Anterior cingulate cortex (tissue), 58 donors: ENCODE measurements around the gene ALG8.
"Not testable (repeated sequence)": the region's sequence is repeated elsewhere in the genome, so short reads cannot be mapped to it uniquely, and the experiment has no call there.

ENCODE experiments used
- DNase-seq, 58 donors: peaks; one replicate each; lab custom pipeline; 2025; lab: John Stamatoyannopoulos, UW

ALG8 gene

DNA sequence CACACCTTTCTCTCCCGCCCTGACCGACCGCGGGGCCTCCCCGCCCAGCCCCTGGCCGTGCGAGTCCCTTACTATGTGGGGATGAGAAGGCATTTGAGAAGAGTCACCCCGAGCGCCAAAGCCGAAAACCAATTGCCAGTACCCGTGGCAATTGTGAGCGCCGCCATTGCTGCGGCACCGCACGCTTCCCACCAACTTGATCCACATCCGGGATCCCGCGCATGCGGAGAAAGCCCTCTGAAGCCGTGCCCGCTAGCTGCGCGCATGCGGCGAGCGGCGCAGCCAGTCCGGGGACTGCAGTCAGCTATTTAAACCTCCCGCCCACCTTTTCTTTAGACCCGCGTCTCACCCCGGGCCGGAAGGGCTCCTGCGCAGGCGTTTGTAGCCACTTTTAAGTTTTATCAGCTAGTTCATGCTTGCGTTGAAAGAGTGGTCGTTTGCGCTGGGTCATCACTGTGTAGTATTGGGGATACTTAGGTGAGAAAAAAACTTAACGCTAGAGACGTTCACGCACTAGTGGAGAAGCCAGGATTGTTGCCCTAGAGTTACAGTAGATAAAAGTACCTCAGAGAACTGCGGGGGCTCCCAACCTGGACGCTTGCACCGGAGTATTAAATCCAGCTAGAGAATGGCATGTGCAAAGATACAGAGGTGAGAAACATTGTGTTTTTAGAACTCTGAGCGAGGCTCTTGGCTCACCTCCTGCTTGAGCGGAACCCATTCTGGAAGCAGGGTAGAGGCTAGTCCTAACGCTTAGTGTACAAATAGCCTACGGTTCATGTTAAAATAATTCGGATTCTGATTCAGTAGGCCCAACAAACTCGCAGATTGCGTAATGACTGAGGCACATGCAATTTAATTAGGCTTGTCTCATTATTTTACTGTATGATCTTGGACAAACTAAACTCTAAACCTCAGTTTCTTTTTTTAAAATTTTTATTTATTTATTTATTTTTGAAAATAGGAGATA lies at the start of gene ALG8:
Gene ALG8, minus strand, starts transcription at position 205 of the 970 bp plus-strand sequence. Its CDS starts 38 bp downstream, at position 167.
- DNase-seq = peak; percentile 20 to 97 (median 89)

DNA sequence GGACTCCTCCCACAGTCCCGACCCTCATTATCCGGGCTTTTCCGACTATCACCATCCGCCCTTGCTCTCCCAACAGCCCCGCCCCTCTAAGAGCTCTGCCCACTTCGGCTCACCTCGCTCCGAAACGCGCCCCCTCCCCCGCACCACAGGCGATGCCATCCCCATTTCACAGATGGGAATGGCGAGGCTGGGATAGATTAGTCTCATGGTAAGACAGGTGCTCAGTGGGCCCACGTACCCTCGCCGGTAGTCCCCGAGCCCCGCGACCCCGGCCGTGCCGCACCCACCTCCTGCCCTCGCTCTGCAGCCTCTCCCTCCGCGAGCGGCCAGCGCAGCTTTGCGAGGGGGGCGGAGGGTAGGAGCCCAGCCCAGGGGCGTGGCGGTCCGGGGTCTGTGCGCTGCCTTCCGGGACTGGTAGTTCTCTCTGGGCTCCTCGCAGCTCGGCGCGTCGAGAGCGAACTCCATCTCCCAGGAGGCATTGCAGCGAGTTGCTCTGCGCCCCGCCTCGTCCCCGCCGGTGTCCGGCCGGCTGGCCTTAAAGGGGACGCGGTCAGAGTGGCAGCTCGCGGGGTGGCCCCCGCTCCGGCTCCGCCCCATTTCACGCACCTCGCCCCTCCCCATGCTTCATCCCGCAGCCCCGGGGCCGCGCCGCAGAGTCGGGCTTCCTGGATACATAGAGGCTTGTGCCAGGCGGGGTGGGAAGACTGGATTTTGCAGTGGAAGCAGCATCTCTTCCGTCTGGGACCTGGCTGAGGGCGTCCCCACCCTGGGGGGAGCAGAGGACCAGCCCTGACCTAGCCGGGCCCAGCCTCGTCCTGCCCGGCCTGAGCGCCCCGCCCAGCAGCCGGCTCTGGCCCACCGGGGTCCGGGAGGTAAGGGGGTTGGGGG lies 49.1 kb upstream of the ALG8 start, which contains the start of the genes KCTD21 and USP35:
Gene KCTD21, minus strand, starts transcription at position 341 of the 888 bp plus-strand sequence. CDS start 14,072 bp downstream, outside the sequence.
Gene USP35, plus strand, starts transcription at position 634 of the 888 bp plus-strand sequence. CDS start 7,327 bp downstream, outside the sequence.
- DNase-seq = peak; percentile 64 to 98 (median 94)

DNA sequence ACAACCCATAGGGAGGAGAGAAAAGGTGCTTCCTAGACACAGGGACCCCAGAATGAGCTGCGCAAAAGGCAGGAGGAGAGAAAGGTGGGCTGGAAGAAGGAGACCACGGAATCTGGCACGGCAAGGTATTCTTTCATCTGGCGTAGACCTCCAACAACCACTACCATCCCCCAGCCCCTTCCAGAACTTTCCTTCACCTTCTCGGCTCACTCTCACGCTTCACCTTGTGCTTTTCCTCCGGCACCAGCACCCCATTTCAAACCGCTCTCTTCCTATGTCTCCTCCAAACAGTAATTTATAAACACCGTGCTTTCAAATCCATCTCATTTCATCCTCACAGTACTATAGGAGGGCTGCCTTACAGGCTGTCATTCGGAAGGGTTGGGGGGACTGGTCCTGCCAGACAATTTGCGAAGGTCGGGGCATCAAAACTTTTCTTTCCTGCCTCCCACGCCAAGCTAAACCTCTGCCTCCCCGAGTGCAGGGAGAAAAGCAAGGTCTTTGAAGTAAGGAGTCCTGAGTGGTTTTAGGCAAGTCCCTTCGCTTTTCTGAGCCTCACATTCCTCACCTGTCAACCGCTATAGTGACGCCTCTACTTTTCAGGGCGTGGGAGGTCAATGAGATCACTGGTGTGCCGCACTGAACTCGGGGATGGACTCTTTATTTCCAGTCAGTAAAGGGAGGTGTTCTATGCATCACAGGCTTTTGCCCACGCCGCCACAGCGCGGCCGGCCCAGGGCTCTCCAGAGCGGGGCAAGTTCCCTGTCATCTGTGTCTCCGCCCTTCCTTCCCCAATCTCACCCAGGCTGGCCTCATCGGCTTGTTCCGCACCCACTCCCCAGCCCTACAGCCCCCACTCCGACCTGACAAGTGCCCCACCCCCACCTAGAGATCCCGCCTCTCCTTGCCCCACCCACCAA lies 48.2 kb upstream of the ALG8 start:
- DNase-seq = peak in 2 of 58 donors; percentile 75 to 78

DNA sequence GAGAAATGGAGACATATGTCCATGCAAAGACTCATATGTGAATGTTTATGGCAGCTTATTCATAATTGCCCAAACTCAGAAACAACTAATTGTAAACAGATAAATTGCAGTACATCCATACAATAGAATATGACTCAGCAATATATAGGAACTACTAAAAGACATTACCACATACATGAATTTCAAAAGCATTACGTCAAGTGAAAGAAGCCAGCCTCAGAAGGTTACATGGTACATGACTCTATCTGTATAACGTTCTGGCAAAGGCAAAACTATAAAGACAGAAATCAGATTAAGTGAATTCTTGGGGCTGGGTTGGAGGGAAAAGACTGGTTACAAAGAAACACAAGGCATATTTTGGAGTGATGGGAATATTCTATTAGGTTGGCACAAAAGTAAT lies 41.8 kb upstream of the ALG8 start:
- no peak for DNase-seq

DNA sequence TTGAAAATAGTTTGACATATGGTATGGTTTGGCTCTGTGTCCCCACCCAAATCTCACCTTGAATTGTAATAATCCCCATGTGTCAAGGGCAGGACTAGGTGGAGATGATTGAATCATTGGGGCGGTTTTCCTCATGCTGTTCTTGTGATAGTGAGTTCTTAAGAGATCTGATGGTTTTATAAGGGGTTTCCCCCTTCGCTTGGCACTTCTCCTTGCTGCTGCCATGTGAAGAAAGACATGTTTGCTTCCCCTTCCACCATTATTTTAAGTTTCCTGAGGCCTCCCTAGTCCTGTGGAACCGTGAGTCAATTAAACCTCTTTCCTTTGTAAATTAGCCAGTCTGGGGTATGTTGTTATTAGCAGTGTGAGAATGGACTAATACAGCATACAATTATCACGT lies 41.3 kb upstream of the ALG8 start:
- DNase-seq = no peak

DNA sequence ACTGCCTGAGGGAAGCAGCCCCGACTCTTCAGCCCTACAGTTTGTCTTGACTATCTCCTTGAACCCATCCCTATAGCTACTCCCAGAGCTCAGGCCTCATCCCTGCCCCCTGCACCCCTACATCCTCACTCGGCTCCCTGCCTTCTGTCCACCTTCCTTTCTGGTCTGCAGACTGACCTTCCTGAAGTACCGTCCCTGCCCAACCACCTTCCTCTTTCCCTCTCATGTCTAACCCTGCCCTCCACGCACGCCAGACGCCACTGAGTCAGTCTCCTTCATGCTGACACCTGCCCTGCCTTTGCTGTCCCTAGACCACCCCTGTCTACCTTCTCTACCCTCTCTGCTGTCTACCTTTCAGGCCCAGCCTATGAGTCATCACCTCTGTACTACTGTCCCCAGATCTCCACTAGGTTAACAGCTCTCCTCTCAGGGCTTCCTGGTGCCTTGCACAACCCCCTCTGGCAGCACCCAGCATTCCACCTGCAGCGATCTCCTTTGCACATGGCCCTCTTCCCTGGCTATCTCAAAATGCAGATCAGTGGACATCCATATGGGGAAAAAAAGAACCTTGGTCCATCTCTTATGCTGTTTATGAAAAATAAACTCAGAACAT lies 40.1 kb upstream of the ALG8 start:
- no peak for DNase-seq

DNA sequence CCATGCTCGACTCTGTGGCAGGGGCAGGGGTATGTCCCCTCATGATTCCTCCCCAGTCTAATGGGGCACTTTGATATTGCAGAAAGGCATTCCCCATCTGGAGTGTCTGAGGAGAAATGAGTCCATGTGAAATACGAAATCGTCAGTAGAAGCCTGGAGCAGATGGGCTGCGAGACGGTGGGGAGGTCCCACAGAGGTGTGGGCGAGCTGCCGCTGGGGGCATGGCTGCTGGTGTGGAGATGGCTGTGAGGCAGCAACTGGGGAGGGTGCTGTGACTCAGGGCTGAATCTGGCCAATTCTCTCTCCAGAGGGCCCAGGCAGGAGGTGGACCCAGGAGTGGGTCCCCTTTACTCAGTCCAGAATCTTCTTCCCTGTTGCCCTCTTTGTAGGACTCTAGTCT lies 37.8 kb upstream of the ALG8 start:
- peak in 2 of 58 donors; percentile 19 to 37 for DNase-seq

DNA sequence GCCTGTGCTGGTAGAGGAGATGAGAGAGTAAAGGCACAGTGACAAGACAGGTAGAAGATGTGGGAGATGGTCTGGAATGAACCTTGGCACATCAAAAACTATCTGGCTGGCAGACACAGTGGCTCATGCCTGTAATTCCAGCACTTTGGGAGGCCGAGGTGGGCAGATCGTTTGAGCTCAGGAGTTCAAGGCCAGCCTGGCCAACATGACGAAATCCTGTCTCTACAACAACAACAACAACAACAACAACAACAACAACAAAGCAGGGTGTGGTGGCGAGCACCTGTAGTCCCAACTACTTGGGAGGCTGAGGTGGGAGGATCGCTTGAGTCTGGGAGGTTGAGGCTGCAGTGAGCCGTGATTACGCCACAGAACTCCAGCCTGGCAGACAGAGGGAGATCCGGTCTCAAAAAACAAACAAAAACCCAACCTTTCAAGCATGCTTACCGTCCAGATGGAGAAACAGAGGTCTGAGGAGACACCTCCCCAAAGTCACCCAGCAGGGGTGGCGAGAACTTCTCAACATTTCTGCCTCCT lies 37.2 kb upstream of the ALG8 start:
- no peak for DNase-seq

DNA sequence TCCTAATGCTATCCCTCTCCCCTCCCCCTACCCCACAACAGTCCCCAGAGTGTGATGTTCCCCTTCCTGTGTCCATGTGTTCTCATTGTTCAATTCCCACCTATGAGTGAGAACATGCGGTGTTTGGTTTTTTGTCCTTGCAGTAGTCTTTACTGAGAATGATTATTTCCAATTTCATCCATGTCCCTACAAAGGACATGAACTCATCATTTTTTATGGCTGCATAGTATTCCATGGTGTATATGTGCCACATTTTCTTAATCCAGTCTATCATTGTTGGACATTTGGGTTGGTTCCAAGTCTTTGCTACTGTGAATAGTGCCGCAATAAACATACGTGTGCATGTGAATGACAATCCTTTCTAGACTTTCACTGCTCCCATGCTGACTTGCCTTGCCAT lies 36.4 kb upstream of the ALG8 start:
- DNase-seq = not testable (repeated sequence)

DNA sequence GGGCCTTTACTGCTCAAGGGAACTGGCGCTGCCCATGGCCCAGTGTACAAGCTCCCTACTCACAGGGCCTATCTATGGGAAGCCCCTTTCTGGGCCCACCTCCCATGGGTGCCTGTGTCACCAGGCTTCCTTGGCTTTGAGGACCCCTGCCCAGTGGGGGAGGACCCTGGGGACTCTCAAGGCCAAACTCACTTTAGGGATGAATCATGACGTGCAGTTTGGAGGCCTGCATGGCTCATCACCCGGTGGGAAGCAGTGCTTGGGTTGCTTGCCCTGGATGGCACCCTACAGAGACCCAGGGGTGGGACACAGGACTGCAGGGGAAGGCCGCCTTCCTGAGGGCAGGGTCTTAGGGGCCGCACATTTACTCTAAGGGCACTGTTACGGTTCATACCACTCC lies 32.5 kb upstream of the ALG8 start:
- DNase-seq = no peak

DNA sequence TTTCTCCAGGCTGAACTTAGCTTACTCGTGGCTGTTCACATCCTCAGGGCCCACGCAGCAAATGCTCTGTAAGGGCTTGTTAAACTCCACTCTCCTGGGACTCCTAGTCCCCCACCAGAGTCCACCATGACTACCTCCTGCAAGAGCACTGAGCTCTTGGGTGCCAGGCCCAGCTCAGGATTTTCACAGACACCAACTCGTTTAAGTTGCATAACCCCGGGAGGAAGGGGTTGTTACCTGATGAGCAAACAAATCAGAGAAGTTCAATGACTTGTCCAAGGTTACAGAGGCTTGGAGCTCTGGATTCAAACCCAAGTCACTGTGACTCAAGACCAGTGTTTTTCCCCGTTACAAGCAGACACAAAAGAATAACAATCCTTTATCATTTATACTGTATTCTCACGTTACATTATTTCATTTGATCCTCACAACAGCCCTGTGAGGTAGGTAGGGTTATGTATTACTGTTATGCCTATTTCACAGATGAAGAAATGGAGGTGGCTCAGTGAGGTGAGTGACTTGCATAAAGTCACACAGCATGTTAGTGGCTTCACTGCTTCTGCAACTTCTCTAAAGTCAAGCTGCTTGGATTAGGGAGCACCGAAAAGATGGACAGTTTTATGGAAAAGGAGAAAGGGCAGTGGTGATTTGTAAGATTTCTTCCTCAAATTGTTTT lies 31.6 kb upstream of the ALG8 start:
- DNase-seq = no peak

DNA sequence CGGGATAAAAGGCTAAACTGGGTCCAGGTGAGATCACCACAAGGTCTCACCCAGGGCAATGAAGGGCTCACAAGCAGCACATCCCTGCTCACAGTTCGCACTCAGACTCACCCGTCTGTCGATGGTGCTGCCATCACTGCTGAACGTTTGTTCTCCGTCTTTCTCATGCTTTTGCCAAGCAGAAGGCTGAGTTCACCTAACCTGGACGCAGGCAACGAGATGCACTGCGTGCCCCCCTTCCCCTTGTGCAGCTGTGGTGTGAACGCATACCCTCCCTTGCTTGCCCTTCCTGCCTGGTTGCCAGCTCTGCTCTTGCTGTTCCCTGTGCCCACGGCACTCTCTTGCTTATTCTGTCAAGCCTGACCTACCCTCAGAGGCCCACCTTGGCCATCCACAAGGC lies 31.0 kb upstream of the ALG8 start:
- no peak for DNase-seq

DNA sequence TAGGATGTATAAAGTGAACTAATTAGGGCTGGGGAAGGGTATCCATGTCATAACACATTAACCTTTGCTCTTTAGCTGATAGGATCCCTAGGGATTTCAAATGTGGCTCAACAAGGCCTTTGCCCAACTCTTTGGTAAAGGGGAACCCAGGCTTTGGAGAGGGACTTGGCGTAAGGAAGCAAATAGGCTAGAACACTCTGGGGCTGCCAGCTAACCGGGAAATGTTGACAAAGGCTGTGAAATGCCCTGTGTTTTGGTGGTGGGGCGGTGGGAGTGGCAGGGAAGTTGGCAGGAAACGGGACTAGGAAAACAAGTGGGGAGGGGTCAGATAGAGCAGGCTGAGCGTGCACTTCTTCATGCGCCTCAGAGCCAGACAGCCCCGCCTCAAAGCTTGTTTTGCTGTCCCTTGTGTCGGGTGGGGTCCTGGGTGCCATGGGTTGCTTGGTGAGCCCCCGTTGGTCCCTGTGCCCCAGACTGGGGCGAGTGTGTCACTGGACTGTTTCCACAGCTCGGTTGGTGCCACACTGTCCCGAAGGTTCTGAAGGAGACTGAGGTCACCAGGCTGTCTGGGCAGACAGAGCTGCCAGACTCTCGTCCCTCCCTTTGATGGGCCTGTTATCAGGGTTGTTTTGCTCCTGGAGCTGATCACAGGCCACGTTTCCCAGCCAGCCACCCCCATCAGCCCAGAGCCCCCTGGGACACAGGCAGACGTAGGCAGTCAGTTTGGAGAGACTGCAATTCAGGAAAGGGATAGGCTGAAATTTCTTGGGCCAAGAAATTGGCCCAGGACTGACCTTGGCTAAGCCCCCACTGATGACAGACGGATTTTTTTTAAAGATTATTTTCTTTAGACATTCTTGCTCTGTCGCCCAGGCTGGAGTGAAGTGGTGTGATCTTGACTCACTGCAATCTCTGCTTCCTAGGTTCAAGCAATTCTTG lies 29.4 kb upstream of the ALG8 start:
- DNase-seq = peak in 2 of 58 donors; percentile 18 to 42

DNA sequence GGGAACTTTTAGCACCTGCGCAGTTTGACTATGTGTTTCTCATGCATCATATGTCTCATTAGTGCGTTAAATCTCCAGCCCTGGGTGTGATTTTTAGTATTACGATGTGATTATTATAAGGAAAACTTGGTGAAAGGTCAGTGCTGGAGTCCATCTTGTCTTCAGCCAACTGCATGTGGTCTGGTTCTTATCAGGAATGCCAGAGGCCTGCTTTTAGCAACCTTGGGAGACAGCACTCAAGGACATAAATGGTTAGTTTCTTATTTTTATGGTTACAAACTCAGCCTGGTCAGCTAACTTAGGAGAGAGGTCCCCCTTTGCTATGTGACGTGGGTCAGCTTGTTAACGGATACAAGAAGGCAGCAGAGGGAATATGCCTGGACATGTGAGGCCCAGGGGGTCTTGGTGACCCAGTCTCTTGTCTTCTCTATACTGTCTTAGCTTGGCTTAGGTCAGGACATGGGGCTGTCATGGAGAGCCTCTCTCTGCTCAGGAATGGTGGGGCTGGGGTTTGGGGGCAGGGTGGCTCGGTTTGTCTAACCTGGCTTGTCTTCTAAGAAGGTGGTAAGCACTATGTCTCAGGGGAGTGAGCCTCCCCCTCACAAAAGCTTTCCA lies 27.5 kb upstream of the ALG8 start:
- DNase-seq = no peak

DNA sequence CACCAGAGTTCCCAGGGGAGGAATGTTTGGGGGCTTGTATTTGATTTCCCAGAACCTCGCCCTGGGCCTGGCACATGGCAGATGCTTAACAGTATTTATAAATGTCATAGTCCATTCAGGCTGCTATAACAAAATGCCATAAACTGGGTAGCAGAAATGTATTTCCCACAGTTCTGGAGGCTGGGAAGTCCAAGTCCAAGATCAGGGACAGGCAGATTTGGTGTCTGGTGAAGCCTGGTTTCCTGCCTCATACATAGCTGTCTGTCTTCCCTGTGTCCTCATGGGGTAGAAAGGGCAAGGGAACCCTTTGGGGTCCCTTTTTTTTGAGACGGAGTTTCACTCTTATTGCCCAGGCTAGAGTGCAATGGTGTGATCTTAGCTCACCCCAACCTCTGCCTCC lies 25.0 kb upstream of the ALG8 start:
- DNase-seq = no peak

DNA sequence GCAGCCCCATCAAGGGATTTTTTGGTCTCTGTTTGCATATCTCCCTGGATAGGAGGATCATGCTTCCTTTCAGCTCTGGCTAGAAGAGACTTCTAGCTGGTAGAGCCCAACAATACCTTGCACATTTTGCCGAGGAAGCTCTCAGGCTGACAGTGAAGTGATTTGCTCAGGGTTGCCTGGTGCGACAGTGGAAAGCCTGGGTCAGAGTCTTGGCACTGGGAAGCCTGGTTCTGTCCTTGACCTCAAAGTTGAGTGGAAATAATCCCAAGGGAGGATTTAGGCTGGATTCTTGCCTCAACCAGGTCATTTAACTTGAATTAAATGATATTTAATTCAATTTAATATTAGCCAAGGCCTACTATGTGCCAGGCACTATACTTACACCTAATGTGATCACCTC lies 24.4 kb upstream of the ALG8 start:
- DNase-seq = no peak

DNA sequence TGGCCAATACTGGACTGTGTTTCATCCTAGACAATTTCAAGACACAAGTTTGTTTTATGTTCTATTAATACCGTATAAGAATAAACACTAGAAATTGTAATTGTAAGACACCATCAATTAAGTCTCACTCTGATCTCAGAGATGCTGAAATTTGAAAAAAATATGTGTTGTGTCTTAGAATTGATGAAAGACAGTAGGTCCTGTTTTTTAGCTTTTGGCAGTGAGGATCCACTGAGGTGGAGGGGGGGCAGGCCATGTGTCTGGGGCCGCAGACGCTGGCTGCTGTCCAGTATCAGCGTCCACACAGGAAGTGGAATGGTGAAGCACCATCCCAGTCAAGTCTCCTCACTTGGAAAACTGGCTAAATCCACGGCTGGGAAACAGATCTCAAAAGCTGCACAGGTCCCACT lies 22.5 kb upstream of the ALG8 start:
- no peak for DNase-seq
